Epithelial cell of proximal tubule (primary cell): Measurements from ENCODE around the gene ARMC9. TPM values are rescaled to one million over a fixed set of nuclear protein-coding genes. Genes with fewer than 3 reads are reported as not detected.

ENCODE experiments used
- DNase-seq: peaks from one replicate; pipeline ENCODE4 v3.0.0-alpha.2; 2011; ENCODE audit warnings: low read depth
- H3K4me3 ChIP-seq: 2 replicates; pipeline ENCODE4 v1.5.1; 2011; ENCODE audit warnings: low read depth, mild to moderate bottlenecking, low read length
- CTCF ChIP-seq: conservative IDR thresholded peaks from 2 replicates; pipeline ENCODE4 v1.5.1; 2012; ENCODE audit warnings: low read depth, mild to moderate bottlenecking, low read length
- total RNA-seq: library from RNA; depleted of rRNA; stranded (reverse); fragments of >200 nt; gene quantifications from 2 replicates; pipeline ENCODE4 v1.2.3, GENCODE V29; 2015

ARMC9 gene
- total RNA-seq, 1 donor from 2014 or later = 12.6 TPM

GRCh38 chr2:231292472-231293134 is 94.2 kb downstream of the ARMC9 start:
- no peak for DNase-seq
- no peak overlapping the region for H3K4me3 ChIP-seq
- TF ChIP-seq CTCF = no peak

- no peak for DNase-seq
- no peak overlapping the region for H3K4me3 ChIP-seq
- TF ChIP-seq CTCF = no peak
Measured at GRCh38 chr2:231293163-231293562, 94.7 kb downstream of the ARMC9 start.

- TF ChIP-seq CTCF = no peak
- H3K4me3 ChIP-seq = no peak overlapping the region
- no peak for DNase-seq
Measured at GRCh38 chr2:231294116-231294515, 95.7 kb downstream of the ARMC9 start.

- no peak overlapping the region for H3K4me3 ChIP-seq
- DNase-seq = no peak
- no peak for TF ChIP-seq CTCF
Measured at GRCh38 chr2:231294571-231295362, 96.3 kb downstream of the ARMC9 start.

GRCh38 chr2:231295363-231295655 is 96.9 kb downstream of the ARMC9 start:
- no peak for TF ChIP-seq CTCF
- H3K4me3 ChIP-seq = no peak overlapping the region
- no peak for DNase-seq

GRCh38 chr2:231296401-231296974 is 98.1 kb downstream of the ARMC9 start:
- no peak overlapping the region for H3K4me3 ChIP-seq
- DNase-seq = no peak
- TF ChIP-seq CTCF = no peak
